ENCODE results near the gene TIMM8B. TPM values are rescaled to one million over a fixed set of nuclear protein-coding genes. Genes with fewer than 3 reads are reported as not detected.

Gene TIMM8B
- total RNA-seq, 1 experiment from 2014 or later = 70.8 TPM

DNA sequence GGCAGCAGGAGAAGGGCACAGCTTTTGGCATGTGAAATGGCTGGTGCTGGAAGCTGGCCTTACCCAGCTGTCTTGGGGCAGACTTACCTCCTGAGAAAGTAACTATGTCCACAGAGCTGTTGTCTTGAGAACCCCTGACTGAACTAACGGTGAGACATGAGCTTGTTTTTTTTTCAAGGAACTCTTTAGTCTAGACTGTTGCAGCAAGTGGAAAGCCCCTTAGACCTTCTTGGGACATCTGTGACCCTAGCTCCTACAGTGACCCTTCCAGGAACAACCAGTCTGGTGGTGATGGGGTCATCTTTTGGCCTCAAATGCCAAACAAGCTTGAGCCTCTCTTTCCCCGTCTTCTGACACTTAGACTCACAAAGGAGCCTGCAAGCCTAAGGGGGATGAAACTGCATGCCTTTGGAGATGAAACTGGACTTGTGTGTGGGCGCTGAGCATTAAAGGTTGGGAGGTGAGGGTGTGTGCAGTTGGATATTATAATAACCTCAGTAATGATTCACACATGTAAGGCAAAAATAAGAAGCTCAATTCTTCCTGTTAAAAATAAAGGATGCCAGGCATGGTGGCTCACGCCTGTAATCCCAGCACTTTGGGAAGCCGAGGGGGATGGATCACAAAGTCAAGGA, 35.5 kb upstream of the TIMM8B start:
- Mint-ChIP-seq H3K4me3 (ENCODE audit: unreplicated experiment) (no peak overlapping the region), H3K27ac (ENCODE audit: low read depth, unreplicated experiment) (no peak overlapping the region), H3K27me3 (ENCODE audit: insufficient read depth, unreplicated experiment) (no peaks in the 10 kb centered on the region), H3K4me1 (ENCODE audit: insufficient read depth, unreplicated experiment) (peaks cover 9% of the 10 kb centered on the region), H3K36me3 (ENCODE audit: insufficient read depth, unreplicated experiment) (no peaks in the 10 kb centered on the region), H3K9me3 (ENCODE audit: unreplicated experiment) (no peaks in the 10 kb centered on the region)
- intact Hi-C loops (cut with micrococcal nuclease) = loop anchor here (2.0 kb wide), 1 partner anchor 35 kb away; no protein-coding TSS in a partner anchor
- BruUV-seq (replicated peaks) = no TSS peak
- ChIA-PET CTCF (interaction anchor here (0.6 to 1.4 kb wide), 11 partner anchors 8 to 1081 kb away, joined by 3 to 9 read pairs (median 4); partner anchors contain the start of gene BCO2), POLR2A (interaction anchor here (0.7 to 6.5 kb wide), 9 partner anchors 10 to 74 kb away, joined by 3 to 73 read pairs (median 14); partner anchors contain the start of genes BCO2, IL18, SDHD and TIMM8B)
- TF ChIP-seq, protein P1, sequence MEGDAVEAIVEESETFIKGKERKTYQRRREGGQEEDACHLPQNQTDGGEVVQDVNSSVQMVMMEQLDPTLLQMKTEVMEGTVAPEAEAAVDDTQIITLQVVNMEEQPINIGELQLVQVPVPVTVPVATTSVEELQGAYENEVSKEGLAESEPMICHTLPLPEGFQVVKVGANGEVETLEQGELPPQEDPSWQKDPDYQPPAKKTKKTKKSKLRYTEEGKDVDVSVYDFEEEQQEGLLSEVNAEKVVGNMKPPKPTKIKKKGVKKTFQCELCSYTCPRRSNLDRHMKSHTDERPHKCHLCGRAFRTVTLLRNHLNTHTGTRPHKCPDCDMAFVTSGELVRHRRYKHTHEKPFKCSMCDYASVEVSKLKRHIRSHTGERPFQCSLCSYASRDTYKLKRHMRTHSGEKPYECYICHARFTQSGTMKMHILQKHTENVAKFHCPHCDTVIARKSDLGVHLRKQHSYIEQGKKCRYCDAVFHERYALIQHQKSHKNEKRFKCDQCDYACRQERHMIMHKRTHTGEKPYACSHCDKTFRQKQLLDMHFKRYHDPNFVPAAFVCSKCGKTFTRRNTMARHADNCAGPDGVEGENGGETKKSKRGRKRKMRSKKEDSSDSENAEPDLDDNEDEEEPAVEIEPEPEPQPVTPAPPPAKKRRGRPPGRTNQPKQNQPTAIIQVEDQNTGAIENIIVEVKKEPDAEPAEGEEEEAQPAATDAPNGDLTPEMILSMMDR (IDR thresholded peaks at IDR 0.05; ENCODE audit: unreplicated experiment) = no peak
- no peak for DNase-seq (ENCODE audit: unreplicated experiment)

DNA sequence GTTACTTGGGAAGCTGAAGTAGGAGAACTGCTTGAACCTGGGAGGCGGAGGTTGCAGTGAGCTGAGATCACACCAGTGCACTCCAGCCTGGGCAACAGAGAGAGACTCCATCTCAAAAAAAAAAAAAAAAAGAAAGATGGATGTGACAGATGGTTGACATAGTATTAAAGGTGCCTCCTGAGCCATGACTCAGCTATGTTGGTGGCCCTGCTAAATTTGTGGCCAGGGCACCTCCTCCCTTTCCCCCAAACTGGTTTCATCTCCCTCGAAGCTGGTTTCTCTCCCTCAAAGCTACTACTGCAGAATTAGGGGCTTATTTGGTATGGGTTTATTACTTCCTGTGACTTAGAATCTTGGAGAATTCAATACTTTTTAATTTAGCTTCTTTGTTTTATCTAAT, 31.6 kb upstream of the TIMM8B start:
- TF ChIP-seq, protein P1 (IDR thresholded peaks at IDR 0.05; ENCODE audit: unreplicated experiment) = no peak
- Mint-ChIP-seq H3K36me3 (ENCODE audit: insufficient read depth, unreplicated experiment) (no peaks in the 10 kb centered on the region), H3K27ac (ENCODE audit: low read depth, unreplicated experiment) (no peak overlapping the region), H3K4me3 (ENCODE audit: unreplicated experiment) (no peak overlapping the region), H3K27me3 (ENCODE audit: insufficient read depth, unreplicated experiment) (no peaks in the 10 kb centered on the region), H3K9me3 (ENCODE audit: unreplicated experiment) (no peaks in the 10 kb centered on the region), H3K4me1 (ENCODE audit: insufficient read depth, unreplicated experiment) (peaks cover 9% of the 10 kb centered on the region)
- CTCF ChIA-PET = interaction anchor here (0.6 to 1.7 kb wide), 6 partner anchors 45 to 919 kb away, joined by 3 to 6 read pairs (median 4); partner anchors contain the start of gene BCO2
- POLR2A ChIA-PET = interaction anchor here (0.6 to 6.5 kb wide), 5 partner anchors 14 to 109 kb away, joined by 3 to 73 read pairs (median 4); partner anchors contain the start of genes SDHD and TIMM8B
- DNase-seq (ENCODE audit: unreplicated experiment) = no peak
- intact Hi-C loops (cut with micrococcal nuclease) = no loop called here
- no TSS peak for BruUV-seq (replicated peaks)

DNA sequence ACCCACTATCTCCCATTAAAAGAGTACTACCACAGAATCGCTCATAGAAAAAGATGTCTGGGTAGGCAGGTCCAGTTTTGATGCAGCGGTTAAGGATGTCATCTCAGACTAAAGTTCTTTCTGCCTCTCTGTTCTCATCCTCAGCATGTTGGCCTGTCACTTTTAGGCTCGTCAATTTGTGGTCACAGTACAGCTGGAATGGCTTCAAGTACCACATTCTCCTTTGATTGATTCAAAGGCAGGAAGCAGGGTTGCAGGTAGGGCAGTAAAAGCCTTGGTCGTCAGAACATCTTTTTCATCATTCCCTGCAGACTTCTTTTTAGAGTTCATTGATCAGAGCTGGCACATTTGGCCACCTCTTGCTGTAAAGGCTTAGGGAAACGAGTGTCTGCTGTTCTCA, 28.8 kb upstream of the TIMM8B start:
- POLR2A ChIA-PET = interaction anchor here (0.6 to 2.5 kb wide), 5 partner anchors 16 to 111 kb away, joined by 3 to 8 read pairs (median 4); partner anchors contain the start of gene PTS
- no peak overlapping the region for H3K4me3 Mint-ChIP-seq (ENCODE audit: unreplicated experiment)
- no peaks in the 10 kb centered on the region for H3K36me3 Mint-ChIP-seq (ENCODE audit: insufficient read depth, unreplicated experiment)
- BruUV-seq (replicated peaks) = no TSS peak
- DNase-seq (ENCODE audit: unreplicated experiment) = no peak
- CTCF ChIA-PET = interaction anchor here (1.5 to 7.4 kb wide), 3 partner anchors 38 to 166 kb away, joined by 4 to 130 read pairs (median 6); no protein-coding TSS in a partner anchor
- H3K27ac Mint-ChIP-seq (ENCODE audit: low read depth, unreplicated experiment) = no peak overlapping the region
- H3K9me3 Mint-ChIP-seq (ENCODE audit: unreplicated experiment) = no peaks in the 10 kb centered on the region
- no peaks in the 10 kb centered on the region for H3K27me3 Mint-ChIP-seq (ENCODE audit: insufficient read depth, unreplicated experiment)
- H3K4me1 Mint-ChIP-seq (ENCODE audit: insufficient read depth, unreplicated experiment) = peaks cover 6% of the 10 kb centered on the region
- TF ChIP-seq, protein P1 (IDR thresholded peaks at IDR 0.05; ENCODE audit: unreplicated experiment) = no peak
- intact Hi-C loops (cut with micrococcal nuclease) = no loop called here

DNA sequence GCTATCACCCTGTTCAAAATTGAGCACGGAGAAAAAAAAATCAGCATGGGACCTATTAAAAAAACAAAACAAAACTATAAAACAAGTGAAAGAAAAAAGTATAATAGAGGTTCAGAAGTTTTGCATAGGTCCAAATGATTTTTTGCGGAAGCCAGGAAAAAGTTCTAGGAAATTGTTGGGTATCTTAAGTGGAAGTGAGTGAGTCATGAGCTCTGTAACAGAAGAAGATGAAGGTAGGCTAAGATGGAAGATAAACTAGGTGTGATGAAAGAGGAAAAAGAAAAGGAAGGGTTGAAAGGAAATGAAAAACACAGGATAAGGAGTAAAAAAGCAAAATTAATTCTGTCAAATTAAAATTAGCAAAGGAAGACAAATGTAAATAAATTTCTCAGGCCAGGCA, 27.9 kb upstream of the TIMM8B start:
- ChIA-PET POLR2A (interaction anchor here (0.6 to 3.3 kb wide), 13 partner anchors 16 to 112 kb away, joined by 3 to 11 read pairs (median 5); partner anchors contain the start of genes PTS and TIMM8B), CTCF (interaction anchor here (0.6 to 7.4 kb wide), 20 partner anchors 8 to 167 kb away, joined by 3 to 130 read pairs (median 5); partner anchors contain the start of gene BCO2)
- BruUV-seq (replicated peaks) = no TSS peak
- H3K27ac Mint-ChIP-seq (ENCODE audit: low read depth, unreplicated experiment) = no peak overlapping the region
- H3K4me1 Mint-ChIP-seq (ENCODE audit: insufficient read depth, unreplicated experiment) = no peaks in the 10 kb centered on the region
- no peaks in the 10 kb centered on the region for H3K27me3 Mint-ChIP-seq (ENCODE audit: insufficient read depth, unreplicated experiment)
- no peak overlapping the region for H3K4me3 Mint-ChIP-seq (ENCODE audit: unreplicated experiment)
- intact Hi-C loops (cut with micrococcal nuclease) = no loop called here
- no peaks in the 10 kb centered on the region for H3K36me3 Mint-ChIP-seq (ENCODE audit: insufficient read depth, unreplicated experiment)
- DNase-seq (ENCODE audit: unreplicated experiment) = no peak
- no peaks in the 10 kb centered on the region for H3K9me3 Mint-ChIP-seq (ENCODE audit: unreplicated experiment)
- TF ChIP-seq, protein P1 (IDR thresholded peaks at IDR 0.05; ENCODE audit: unreplicated experiment) = no peak

Measured in MCF 10A (cell line).